Nephron (organoid): ENCODE data around the gene RFTN1.

Experiments
- H3K27ac Mint-ChIP-seq, 3 experiments: 2 replicates each; pipeline ENCODE4 v1.8.0; 2020; ENCODE audit warnings: mixed read lengths in 3 of 3, mild to moderate bottlenecking in 2 of 3, moderate library complexity in 1 of 3
- H3K27me3 Mint-ChIP-seq: 2 replicates; pipeline ENCODE4 v1.8.0; 2021; ENCODE audit warnings: low read depth, mild to moderate bottlenecking, moderate library complexity, mixed read lengths
- H3K36me3 Mint-ChIP-seq: 2 replicates; pipeline ENCODE4 v1.8.0; 2020; ENCODE audit warnings: low read depth, mixed read lengths
- H3K4me1 Mint-ChIP-seq: 2 replicates; pipeline ENCODE4 v1.8.0; 2020; ENCODE audit warnings: mixed read lengths
- H3K4me3 Mint-ChIP-seq, 3 experiments: 2 replicates each; pipeline ENCODE4 v1.8.0; 2020; ENCODE audit warnings: mild to moderate bottlenecking in 3 of 3, mixed read lengths in 3 of 3, moderate library complexity in 2 of 3
- H3K9me3 Mint-ChIP-seq: 2 replicates; pipeline ENCODE4 v1.8.0; 2020; ENCODE audit warnings: mixed read lengths
- TF ChIP-seq, protein P1 (sequence below), 3 experiments: fragments of 200-600 bp; sonication (generic); IDR thresholded peaks; one replicate each; pipeline ENCODE4 v1.5.0; 2021; ENCODE audit warnings: antibody characterized with exemption in 3 of 3; ENCODE audit not compliant: unreplicated experiment in 3 of 3

RFTN1 gene

DNA sequence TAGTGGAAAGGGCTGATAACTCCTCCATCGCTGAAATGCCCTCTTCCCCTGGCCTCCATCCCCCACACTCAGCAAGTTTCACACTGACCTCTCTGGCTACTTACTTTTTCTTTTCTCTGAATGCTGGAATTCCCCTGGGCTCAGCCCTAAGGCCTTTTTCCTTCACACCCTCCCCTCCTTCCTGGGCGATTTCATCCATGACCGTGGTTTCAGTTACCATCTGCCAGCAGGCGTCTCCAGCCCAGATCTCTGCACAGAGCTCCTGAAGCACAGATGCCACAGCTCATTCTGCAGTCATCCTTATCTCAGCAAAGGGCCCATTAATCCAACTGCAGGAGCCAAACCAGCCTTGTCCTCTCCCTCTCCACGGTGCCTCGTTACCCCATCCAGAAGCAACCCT lies 114.0 kb downstream of the RFTN1 start:
- Mint-ChIP-seq H3K27me3 (peaks cover 5% of the 10 kb centered on the region), H3K36me3 (no peaks in the 10 kb centered on the region)
- TF ChIP-seq, protein P1, sequence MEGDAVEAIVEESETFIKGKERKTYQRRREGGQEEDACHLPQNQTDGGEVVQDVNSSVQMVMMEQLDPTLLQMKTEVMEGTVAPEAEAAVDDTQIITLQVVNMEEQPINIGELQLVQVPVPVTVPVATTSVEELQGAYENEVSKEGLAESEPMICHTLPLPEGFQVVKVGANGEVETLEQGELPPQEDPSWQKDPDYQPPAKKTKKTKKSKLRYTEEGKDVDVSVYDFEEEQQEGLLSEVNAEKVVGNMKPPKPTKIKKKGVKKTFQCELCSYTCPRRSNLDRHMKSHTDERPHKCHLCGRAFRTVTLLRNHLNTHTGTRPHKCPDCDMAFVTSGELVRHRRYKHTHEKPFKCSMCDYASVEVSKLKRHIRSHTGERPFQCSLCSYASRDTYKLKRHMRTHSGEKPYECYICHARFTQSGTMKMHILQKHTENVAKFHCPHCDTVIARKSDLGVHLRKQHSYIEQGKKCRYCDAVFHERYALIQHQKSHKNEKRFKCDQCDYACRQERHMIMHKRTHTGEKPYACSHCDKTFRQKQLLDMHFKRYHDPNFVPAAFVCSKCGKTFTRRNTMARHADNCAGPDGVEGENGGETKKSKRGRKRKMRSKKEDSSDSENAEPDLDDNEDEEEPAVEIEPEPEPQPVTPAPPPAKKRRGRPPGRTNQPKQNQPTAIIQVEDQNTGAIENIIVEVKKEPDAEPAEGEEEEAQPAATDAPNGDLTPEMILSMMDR (IDR thresholded peaks at IDR 0.05; ENCODE audit: unreplicated experiment in 3 of 3), result peak in 2 of 3 experiments; percentile 17 to 24

DNA sequence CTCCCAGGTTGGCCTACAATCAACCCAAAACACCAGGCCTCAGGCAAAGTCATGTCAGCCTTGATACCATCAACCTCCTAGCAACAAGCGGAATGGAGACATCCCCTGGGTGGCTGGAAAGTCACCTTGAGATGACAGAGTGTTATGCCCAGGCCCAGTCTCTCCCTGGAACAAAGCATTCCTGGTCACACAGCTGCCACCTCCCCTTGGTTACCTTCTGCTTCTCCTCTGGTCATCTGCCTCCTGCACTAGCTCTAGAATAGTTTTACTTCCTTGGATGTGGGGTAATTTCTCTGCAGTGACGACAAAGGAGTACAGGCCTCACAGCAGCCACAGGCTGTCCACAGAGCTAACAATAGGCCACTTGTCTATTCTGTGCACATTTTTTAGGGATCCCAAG lies 114.9 kb downstream of the RFTN1 start:
- peaks cover 5% of the 10 kb centered on the region for H3K27me3 Mint-ChIP-seq
- no peak overlapping the region for H3K4me3 Mint-ChIP-seq
- peaks cover 40% of the 10 kb centered on the region for H3K4me1 Mint-ChIP-seq
- TF ChIP-seq, protein P1 (IDR thresholded peaks at IDR 0.05; ENCODE audit: unreplicated experiment in 3 of 3), result no peak
- H3K36me3 Mint-ChIP-seq, result no peaks in the 10 kb centered on the region
- H3K27ac Mint-ChIP-seq, result peak overlapping the region; percentile 23 to 91 (median 66)
- no peaks in the 10 kb centered on the region for H3K9me3 Mint-ChIP-seq

More for the DNA sequence above, 114.0 kb downstream of the RFTN1 start:
- Mint-ChIP-seq H3K27ac (peak overlapping the region; percentile 76 to 91 (median 83)), H3K9me3 (no peaks in the 10 kb centered on the region), H3K4me1 (peaks cover 40% of the 10 kb centered on the region), H3K4me3 (peak overlapping the region in 2 of 3 experiments; percentile 3 to 36)

DNA sequence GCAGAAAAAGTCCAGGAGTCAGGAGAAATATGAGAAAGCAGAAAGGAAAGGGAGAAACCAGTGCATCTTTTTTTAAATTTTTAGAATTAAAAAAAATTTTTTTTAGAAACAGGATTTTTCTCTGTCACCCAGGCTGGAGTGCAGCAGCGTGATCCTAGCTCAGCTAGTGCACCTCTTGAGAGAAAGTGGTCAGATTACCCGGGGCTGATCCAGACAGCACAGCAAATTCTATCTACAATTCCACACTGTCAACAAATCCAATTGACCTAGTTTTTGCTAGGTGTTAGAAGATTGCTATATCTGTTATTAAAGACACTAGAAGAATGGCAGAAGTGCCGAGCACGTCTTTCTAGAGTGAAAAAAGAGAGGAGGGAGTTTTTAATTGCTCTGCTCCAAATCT lies 117.3 kb downstream of the RFTN1 start:
- H3K36me3 Mint-ChIP-seq, result no peaks in the 10 kb centered on the region
- TF ChIP-seq, protein P1 (IDR thresholded peaks at IDR 0.05; ENCODE audit: unreplicated experiment in 3 of 3), result no peak
- no peak overlapping the region for H3K4me3 Mint-ChIP-seq

DNA sequence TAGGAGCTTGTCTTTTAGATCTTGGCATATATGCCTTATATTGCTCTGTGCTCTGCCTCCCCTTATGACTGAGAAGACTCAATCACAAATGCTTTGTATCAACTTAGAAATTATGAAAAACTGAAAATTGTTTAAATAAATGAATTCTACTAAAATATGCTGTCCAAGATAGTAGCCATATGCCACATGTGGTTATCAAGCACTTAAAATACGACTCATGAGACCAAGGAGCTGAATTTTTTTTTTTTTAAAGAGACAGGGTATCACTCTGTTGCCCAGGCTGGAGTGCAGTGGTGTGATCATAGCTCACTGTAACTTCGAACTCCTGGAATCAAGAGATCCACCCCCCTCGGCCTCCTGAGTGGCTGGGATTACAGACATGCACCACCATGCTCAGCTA lies 118.3 kb downstream of the RFTN1 start:
- TF ChIP-seq, protein P1 (IDR thresholded peaks at IDR 0.05; ENCODE audit: unreplicated experiment in 3 of 3), result no peak
- Mint-ChIP-seq H3K27me3 (no peaks in the 10 kb centered on the region), H3K4me1 (peaks cover 37% of the 10 kb centered on the region), H3K4me3 (no peak overlapping the region), H3K9me3 (no peaks in the 10 kb centered on the region), H3K27ac (no peak overlapping the region), H3K36me3 (no peaks in the 10 kb centered on the region)

More for the DNA sequence above, 117.3 kb downstream of the RFTN1 start:
- Mint-ChIP-seq H3K27me3 (no peaks in the 10 kb centered on the region), H3K9me3 (no peaks in the 10 kb centered on the region), H3K4me1 (peaks cover 40% of the 10 kb centered on the region), H3K27ac (peak overlapping the region in 2 of 3 experiments; percentile 39 to 65)

DNA sequence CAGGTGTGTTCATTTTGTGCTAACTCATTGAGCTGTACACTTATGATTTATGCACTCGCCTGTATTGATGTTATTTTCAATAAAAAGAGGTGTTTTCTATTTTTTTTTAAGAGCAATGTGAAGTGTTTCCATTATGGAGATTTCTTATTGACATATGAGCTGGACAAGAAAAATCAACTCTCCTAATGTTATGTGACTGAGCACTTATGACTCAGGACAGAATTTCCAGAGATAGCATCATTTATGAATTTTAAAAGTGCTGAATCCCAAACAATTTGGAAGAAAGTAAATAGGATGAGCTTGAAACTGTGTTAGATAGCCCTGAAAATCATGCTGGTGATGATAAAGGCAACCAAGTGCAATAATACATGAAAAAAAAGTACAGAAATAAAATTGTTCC lies 118.9 kb downstream of the RFTN1 start:
- H3K4me3 Mint-ChIP-seq, result no peak overlapping the region
- H3K27me3 Mint-ChIP-seq, result no peaks in the 10 kb centered on the region
- TF ChIP-seq, protein P1 (IDR thresholded peaks at IDR 0.05; ENCODE audit: unreplicated experiment in 3 of 3), result no peak
- H3K36me3 Mint-ChIP-seq, result no peaks in the 10 kb centered on the region
- no peak overlapping the region for H3K27ac Mint-ChIP-seq
- no peaks in the 10 kb centered on the region for H3K9me3 Mint-ChIP-seq
- H3K4me1 Mint-ChIP-seq, result peaks cover 36% of the 10 kb centered on the region

DNA sequence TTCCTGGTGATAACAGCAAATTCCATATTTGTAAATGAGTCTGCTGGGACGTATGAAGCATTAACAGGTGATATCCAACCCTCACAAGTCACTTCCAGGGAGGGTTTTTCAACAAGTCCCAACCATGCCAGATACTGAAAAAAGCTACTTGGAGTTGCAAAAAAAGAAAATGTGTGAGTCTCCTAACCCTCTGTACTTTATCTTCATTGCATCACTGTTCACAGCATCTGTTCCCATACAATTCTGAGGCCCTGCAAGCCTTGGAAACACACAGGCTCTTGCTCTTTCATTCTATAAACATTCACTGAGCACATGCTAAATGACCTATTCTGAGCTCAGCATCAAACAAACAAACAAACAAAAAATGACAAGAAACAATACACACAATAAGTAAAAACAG lies 120.8 kb downstream of the RFTN1 start:
- TF ChIP-seq, protein P1 (IDR thresholded peaks at IDR 0.05; ENCODE audit: unreplicated experiment in 3 of 3), result no peak
- H3K4me3 Mint-ChIP-seq, result no peak overlapping the region
- peaks cover 1% of the 10 kb centered on the region for H3K27me3 Mint-ChIP-seq

More for the DNA sequence above, 120.8 kb downstream of the RFTN1 start:
- Mint-ChIP-seq H3K4me1 (peaks cover 50% of the 10 kb centered on the region), H3K9me3 (no peaks in the 10 kb centered on the region), H3K27ac (peak overlapping the region; percentile 33 to 54 (median 54)), H3K36me3 (no peaks in the 10 kb centered on the region)
